Peyer's patch (tissue), 4 donors: Measurements from ENCODE around the gene NACC2. TPM values are rescaled to one million over a fixed set of nuclear protein-coding genes. Genes with fewer than 3 reads are reported as not detected.

Experiments used
- DNase-seq, 3 donors: peaks; one replicate each; pipeline ENCODE4 v3.0.0-alpha.2; 2017 to 2019
- H3K27ac ChIP-seq, 4 donors: fragments of 200-600 bp; sonication (generic); one replicate each; pipeline ENCODE4 v1.5.1; 2016 to 2019
- H3K27me3 ChIP-seq, 2 donors: fragments of 200-600 bp; sonication (generic); one replicate each; pipeline ENCODE4 v1.5.1; 2019
- H3K36me3 ChIP-seq, 3 donors: fragments of 200-600 bp; sonication (generic); one replicate each; pipeline ENCODE4 v1.5.1; 2016 to 2019
- H3K4me1 ChIP-seq, 4 donors: fragments of 200-600 bp; sonication (generic); one replicate each; pipeline ENCODE4 v1.5.1; 2016 to 2019
- H3K4me3 ChIP-seq, 4 donors: fragments of 200-600 bp; sonication (generic); 1 replicate in 3 of 4; 2 replicates in 1 of 4; pipeline ENCODE4 v1.5.1; 2016 to 2019; ENCODE audit warnings: mild to moderate bottlenecking in 1 of 4
- H3K9me3 ChIP-seq, 4 donors: fragments of 200-600 bp; sonication (generic); one replicate each; pipeline ENCODE4 v1.5.1; 2016 to 2019; ENCODE audit warnings: mild to moderate bottlenecking in 1 of 4
- POLR2A ChIP-seq, 2 donors: fragments of 450-650 bp; IDR thresholded peaks; one replicate each; pipeline ENCODE4 v1.5.1; 2017; ENCODE audit warnings: antibody characterized with exemption in 2 of 2, mild to moderate bottlenecking in 2 of 2, moderate library complexity in 2 of 2
- total RNA-seq, 4 donors: library from RNA; depleted of rRNA; stranded (reverse); fragments of >200 nt; gene quantifications; one replicate each; pipeline ENCODE4 v1.1.0, GENCODE V29; 2016
- TF ChIP-seq, protein P1 (sequence below), 6 experiments: fragments of 450-650 bp in 4 of 6; fragments of 200-600 bp in 2 of 6; sonication (generic) in 1 of 6; IDR thresholded peaks; one replicate each; pipeline ENCODE4 v1.5.1; 2017 to 2019; ENCODE audit warnings: antibody characterized with exemption in 6 of 6, mild to moderate bottlenecking in 3 of 6, moderate library complexity in 1 of 6

NACC2 gene
- total RNA-seq, 4 donors from 2014 or later = 8.3 to 24.3 (median 23.1) TPM

DNA sequence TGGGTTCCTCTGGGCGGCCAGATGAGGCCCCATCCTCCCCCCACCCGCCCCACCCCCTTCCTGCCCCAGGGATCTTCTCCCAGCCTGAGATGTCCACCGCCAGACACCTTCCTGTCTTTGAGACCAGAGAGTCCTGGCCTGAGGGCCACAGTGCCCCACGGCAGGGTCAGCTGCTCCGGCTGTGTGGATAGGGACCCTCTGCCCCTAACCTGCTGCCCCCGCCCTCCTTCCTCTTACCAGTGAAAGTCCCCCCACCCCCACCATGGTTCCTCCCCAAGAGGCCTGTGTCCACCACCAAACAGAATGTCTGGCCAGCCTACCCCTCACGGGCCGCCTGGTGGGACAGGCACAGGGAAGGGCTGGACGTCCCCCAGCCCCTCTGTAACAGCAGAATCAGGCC lies 90.9 kb downstream of the NACC2 start:
- Histone ChIP-seq H3K9me3 (no peaks in the 10 kb centered on the region), H3K27me3 (no peaks in the 10 kb centered on the region), H3K4me1 (peaks cover 0 to 17% (median 0%) of the 10 kb centered on the region in 4 donors), H3K36me3 (peaks cover 0 to 1% (median 0%) of the 10 kb centered on the region in 3 donors), H3K27ac (no peak overlapping the region), H3K4me3 (no peak overlapping the region)
- DNase-seq = no peak
- no peak for TF ChIP-seq POLR2A (IDR thresholded peaks at IDR 0.05)
- TF ChIP-seq, protein P1, sequence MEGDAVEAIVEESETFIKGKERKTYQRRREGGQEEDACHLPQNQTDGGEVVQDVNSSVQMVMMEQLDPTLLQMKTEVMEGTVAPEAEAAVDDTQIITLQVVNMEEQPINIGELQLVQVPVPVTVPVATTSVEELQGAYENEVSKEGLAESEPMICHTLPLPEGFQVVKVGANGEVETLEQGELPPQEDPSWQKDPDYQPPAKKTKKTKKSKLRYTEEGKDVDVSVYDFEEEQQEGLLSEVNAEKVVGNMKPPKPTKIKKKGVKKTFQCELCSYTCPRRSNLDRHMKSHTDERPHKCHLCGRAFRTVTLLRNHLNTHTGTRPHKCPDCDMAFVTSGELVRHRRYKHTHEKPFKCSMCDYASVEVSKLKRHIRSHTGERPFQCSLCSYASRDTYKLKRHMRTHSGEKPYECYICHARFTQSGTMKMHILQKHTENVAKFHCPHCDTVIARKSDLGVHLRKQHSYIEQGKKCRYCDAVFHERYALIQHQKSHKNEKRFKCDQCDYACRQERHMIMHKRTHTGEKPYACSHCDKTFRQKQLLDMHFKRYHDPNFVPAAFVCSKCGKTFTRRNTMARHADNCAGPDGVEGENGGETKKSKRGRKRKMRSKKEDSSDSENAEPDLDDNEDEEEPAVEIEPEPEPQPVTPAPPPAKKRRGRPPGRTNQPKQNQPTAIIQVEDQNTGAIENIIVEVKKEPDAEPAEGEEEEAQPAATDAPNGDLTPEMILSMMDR (IDR thresholded peaks at IDR 0.05) = no peak

DNA sequence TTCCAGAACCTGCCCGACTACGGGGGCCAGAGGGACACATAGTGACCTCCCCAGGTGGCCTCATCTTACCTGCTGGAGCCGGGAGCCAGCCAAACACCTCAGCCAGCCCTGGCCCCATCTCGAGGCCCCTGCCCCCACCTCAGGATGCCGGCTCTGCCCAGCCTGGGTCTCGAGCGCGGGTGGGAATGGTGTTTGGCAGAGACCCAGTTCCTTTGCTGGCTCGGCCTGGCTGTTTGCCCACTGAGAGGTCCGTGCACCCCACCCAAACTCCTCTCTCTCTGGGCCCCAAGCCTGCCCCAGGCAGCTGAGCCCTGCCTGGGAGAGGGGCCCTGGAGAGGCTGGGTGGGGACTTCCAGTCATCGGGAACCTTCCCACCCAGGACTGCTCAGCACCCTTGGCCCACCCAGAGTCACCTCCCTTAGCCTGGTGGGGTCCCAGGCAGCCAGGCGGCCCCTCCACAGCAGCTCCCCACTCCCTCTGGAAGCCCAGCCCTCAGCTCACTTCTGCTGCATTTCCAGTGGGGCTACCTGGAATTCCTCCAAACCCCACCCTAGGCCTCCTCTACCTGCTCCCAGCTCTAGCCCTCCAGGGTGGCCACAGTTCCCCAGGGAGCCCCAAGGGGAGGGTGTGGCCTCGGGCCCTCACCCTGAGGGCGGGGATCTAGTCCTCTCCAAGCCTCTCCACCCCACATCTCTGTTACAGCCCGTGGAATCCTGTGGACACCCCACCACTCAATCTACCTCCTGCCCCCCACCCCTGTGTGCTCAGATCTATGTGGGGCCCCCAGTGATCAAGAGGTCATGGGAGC lies 91.5 kb downstream of the NACC2 start:
- H3K4me3 ChIP-seq = no peak overlapping the region
- H3K9me3 ChIP-seq = no peaks in the 10 kb centered on the region
- no peaks in the 10 kb centered on the region for H3K27me3 ChIP-seq
- H3K4me1 ChIP-seq = peaks cover 0 to 13% (median 0%) of the 10 kb centered on the region in 4 donors
- H3K36me3 ChIP-seq = no peaks in the 10 kb centered on the region
- no peak for DNase-seq
- no peak overlapping the region for H3K27ac ChIP-seq
- TF ChIP-seq POLR2A (IDR thresholded peaks at IDR 0.05) = no peak
- TF ChIP-seq, protein P1 (IDR thresholded peaks at IDR 0.05) = no peak

DNA sequence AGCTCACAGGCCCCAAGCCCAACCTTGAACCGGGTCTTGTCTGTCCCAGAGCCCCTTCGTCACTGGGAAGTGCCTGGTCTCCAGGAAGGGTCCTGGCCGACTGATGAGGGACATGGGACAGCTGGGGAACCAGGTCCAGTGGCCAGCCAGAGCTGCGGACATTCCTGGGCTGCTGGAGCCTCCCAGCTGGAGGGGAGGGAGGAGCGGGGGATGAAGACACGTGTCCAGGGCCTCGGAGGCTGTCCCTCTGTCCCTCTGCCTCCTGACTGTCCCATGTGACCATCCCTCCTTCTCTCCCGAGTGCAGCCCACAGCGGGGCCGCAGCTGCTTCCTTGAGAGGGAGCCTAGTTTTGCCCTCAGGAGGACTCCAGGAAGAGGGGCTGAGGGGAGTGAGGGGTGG lies 92.2 kb downstream of the NACC2 start:
- TF ChIP-seq, protein P1 (IDR thresholded peaks at IDR 0.05) = no peak
- TF ChIP-seq POLR2A (IDR thresholded peaks at IDR 0.05) = no peak
- H3K9me3 ChIP-seq = no peaks in the 10 kb centered on the region
- no peaks in the 10 kb centered on the region for H3K36me3 ChIP-seq
- H3K27me3 ChIP-seq = no peaks in the 10 kb centered on the region
- H3K4me1 ChIP-seq = peaks cover 0 to 7% (median 0%) of the 10 kb centered on the region in 4 donors
- H3K4me3 ChIP-seq = no peak overlapping the region
- DNase-seq = no peak
- no peak overlapping the region for H3K27ac ChIP-seq

DNA sequence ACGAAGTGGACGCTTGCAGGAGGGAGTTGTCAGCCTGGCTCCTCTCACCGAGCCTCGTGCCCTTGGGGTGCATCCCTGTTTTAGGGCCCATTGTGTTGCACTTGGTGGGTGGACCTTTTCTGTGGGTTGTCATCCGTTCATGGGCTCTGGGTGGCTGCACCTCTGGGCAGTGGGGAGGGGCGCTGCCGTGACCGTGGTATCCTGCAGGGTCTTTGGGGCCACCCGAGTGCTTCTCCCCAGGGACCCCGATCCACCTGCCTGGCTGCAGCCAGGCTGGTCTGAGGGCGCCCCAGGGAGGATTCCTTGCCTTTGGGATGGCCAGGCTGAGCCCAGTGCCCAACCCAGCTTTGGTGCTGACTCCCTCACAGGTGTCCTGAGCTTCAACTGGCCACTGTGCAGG lies 92.9 kb downstream of the NACC2 start:
- Histone ChIP-seq H3K9me3 (no peaks in the 10 kb centered on the region), H3K4me1 (peaks cover 0 to 7% (median 0%) of the 10 kb centered on the region in 4 donors), H3K27me3 (no peaks in the 10 kb centered on the region), H3K27ac (no peak overlapping the region), H3K4me3 (no peak overlapping the region), H3K36me3 (no peaks in the 10 kb centered on the region)
- TF ChIP-seq, protein P1 (IDR thresholded peaks at IDR 0.05) = no peak
- TF ChIP-seq POLR2A (IDR thresholded peaks at IDR 0.05) = no peak
- DNase-seq = no peak

DNA sequence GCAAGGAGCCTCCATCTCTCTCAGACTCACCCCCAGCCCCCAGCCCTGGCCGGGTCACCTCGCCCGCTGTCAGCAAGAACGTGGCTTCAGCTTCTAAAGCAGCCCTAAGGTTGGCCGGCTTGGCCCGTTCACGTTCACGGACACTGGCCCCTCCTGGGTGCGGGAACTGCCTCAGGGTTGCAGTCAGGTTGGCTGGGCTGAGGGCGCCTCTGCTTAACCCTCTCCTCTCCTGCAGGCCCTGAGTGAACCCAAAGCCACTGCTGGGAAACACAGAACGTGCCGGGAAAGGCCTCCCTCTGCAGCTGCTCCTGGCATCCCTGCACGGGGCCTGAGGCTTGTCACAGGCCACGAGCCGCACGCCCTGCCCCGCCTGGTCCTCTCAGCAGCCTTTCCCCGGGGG lies 93.9 kb downstream of the NACC2 start:
- no peak overlapping the region for H3K27ac ChIP-seq

More for the DNA sequence above, 93.9 kb downstream of the NACC2 start:
- Histone ChIP-seq H3K4me3 (no peak overlapping the region), H3K27me3 (no peaks in the 10 kb centered on the region), H3K9me3 (no peaks in the 10 kb centered on the region), H3K4me1 (peaks cover 0 to 7% (median 0%) of the 10 kb centered on the region in 4 donors), H3K36me3 (no peaks in the 10 kb centered on the region)
- no peak for TF ChIP-seq POLR2A (IDR thresholded peaks at IDR 0.05)
- TF ChIP-seq, protein P1 (IDR thresholded peaks at IDR 0.05) = no peak
- no peak for DNase-seq
